C4-2B (cell line): ENCODE results near the gene PMS2.

Experiments
- CTCF ChIP-seq: fragments of 450-650 bp; conservative IDR thresholded peaks from 2 replicates; pipeline ENCODE4 v1.5.1; 2017; ENCODE audit warnings: mild to moderate bottlenecking
- ZFX ChIP-seq: fragments of 450-650 bp; IDR thresholded peaks from 2 replicates; pipeline ENCODE4 v1.6.1; 2017

- no peak for TF ChIP-seq CTCF
- TF ChIP-seq ZFX: peak; percentile 73
Observed at GRCh38 chr7:6008668-6009611, at the start of gene PMS2, which contains the start of gene AIMP2.
